ENCODE results near the gene ZCCHC2.

DNA sequence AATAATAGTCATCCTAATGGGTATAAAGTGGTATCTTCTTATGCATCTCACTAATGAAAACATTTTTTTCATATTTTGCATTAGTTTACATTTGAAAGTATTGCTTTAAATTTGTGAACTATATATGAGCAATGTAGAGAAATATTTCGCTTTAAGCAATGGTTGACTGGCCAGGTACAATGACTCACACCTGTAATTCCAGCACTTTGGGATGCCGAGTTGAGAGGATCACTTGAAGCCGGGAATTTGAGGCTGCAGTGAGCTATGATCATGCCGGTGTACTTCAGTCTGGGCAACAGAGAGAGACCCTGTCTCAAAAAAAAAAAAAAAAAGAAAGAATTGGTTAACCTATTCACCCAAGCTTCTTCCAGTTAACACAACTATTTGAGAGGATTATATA is 15.1 kb downstream of the ZCCHC2 start:
- TF ChIP-seq EZH2phosphoT487 (IDR thresholded peaks at IDR 0.05; ENCODE audit: low read depth, severe bottlenecking, unreplicated experiment) = no peak
- TF ChIP-seq, protein P1, sequence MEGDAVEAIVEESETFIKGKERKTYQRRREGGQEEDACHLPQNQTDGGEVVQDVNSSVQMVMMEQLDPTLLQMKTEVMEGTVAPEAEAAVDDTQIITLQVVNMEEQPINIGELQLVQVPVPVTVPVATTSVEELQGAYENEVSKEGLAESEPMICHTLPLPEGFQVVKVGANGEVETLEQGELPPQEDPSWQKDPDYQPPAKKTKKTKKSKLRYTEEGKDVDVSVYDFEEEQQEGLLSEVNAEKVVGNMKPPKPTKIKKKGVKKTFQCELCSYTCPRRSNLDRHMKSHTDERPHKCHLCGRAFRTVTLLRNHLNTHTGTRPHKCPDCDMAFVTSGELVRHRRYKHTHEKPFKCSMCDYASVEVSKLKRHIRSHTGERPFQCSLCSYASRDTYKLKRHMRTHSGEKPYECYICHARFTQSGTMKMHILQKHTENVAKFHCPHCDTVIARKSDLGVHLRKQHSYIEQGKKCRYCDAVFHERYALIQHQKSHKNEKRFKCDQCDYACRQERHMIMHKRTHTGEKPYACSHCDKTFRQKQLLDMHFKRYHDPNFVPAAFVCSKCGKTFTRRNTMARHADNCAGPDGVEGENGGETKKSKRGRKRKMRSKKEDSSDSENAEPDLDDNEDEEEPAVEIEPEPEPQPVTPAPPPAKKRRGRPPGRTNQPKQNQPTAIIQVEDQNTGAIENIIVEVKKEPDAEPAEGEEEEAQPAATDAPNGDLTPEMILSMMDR (IDR thresholded peaks at IDR 0.05; ENCODE audit: poor library complexity) = no peak

All from hepatocyte (in vitro differentiated cells).